Adrenal gland (tissue), 12 donors: ENCODE data around the gene TKT. TPM values are rescaled to one million over a fixed set of nuclear protein-coding genes. Genes with fewer than 3 reads are reported as not detected.

ENCODE experiments used
- DNase-seq, 7 donors: peaks; one replicate each; pipeline ENCODE4 v3.0.0-alpha.2; 2019 to 2020
- H3K27ac ChIP-seq, 5 donors: fragments of 200-600 bp; sonication (generic) in 4 of 5; 1 replicate in 3 of 5; 2 replicates in 2 of 5; pipeline versions ENCODE4 v1.5.1 to v1.8.0; 2016 to 2020; ENCODE audit warnings: mild to moderate bottlenecking in 1 of 5
- H3K27me3 ChIP-seq: fragments of 200-600 bp; 2 replicates; pipeline ENCODE4 v1.8.0; 2021
- H3K36me3 ChIP-seq, 2 donors: fragments of 200-600 bp; replicated peaks in 1 of 2; 1 replicate in 1 of 2; 2 replicates in 1 of 2; pipeline versions ENCODE4 v1.5.1 to v1.8.0; 2018 to 2022
- H3K4me1 ChIP-seq, 2 donors: fragments of 200-600 bp; replicated peaks in 1 of 2; 1 replicate in 1 of 2; 2 replicates in 1 of 2; pipeline versions ENCODE4 v1.5.1 to v1.8.0; 2018 to 2021
- H3K4me3 ChIP-seq, 4 donors: fragments of 200-600 bp; sonication (generic) in 3 of 4; one replicate each; pipeline ENCODE4 v1.5.1; 2016 to 2018
- H3K9me3 ChIP-seq, 3 donors: fragments of 200-600 bp; sonication (generic) in 1 of 3; replicated peaks in 1 of 3; 1 replicate in 2 of 3; 2 replicates in 1 of 3; pipeline versions ENCODE4 v1.5.1 to v1.8.0; 2016 to 2021
- POLR2A ChIP-seq, 2 donors: fragments of 450-650 bp; IDR thresholded peaks; one replicate each; pipeline ENCODE4 v1.6.1; 2017; ENCODE audit warnings: antibody characterized with exemption in 2 of 2, mild to moderate bottlenecking in 2 of 2, moderate library complexity in 1 of 2
- WGBS, 4 donors: extraction: QIAGEN DNeasy Blood & Tissue Kit in 2 of 4; methylation state at CpG; one replicate each; pipeline versions ENCODE4 v1.1.5 to v1.1.7; 2013 to 2017; 5-methylcytosine and 5-hydroxymethylcytosine counted together
- intact Hi-C, 2 donors: fragments of 100-400 bp; cut with DNase I; formaldehyde crosslinking; loops; one replicate each; pipeline versions ENCODE4 v1.14.1 to v1.15.0; 2022 to 2023
- polyA plus RNA-seq, 3 donors: library from polyadenylated mRNA; stranded (reverse); fragments of 200-250 nt in 2 of 3; fragments of 350-450 nt in 1 of 3; fragmentation: Illumina TruSeq in 1 of 3; extraction: RNeasy Lipid Tissue Mini Kit (QIAGEN cat#74804) in 1 of 3; gene quantifications; one replicate each; pipeline ENCODE4 v1.2.3, GENCODE V29; 2013 to 2014
- total RNA-seq, 9 donors: library from RNA; depleted of rRNA in 4 of 9; stranded (reverse); fragments of >200 nt in 4 of 9; fragments of 120-200 nt in 1 of 9; fragmentation: NEBNext Ultra II Directional in 1 of 9; extraction: Animal tissue kit (Norgen Biotek cat#: 25700) in 1 of 9; gene quantifications; one replicate each; pipeline versions ENCODE4 v1.1.0 to v1.2.4, GENCODE V29; 2013 to 2023
- TF ChIP-seq, protein P1 (sequence below), 6 experiments: fragments of 450-650 bp in 4 of 6; fragments of 200-600 bp in 2 of 6; sonication (generic) in 1 of 6; IDR thresholded peaks; 1 replicate in 5 of 6; 2 replicates in 1 of 6; pipeline versions ENCODE4 v1.5.1 to v1.8.0; 2016 to 2021; ENCODE audit warnings: antibody characterized with exemption in 6 of 6, mild to moderate bottlenecking in 2 of 6, moderate library complexity in 1 of 6
- donor health status: healthy with polysubstance abuse.
- donor health status: Bipolar disorder and iron deficiency.
- donor health status: DM: yes; HTN: yes; CAD: no.
- donor health status: DM: no; HTN: no; CAD: no.
- donor health status: DM: no; HTN: no; CAD: no.
- donor health status: DM: yes; HTN: yes; CAD: no.

The TKT gene
- total and polyA plus RNA-seq, 12 donors, result 131 to 516 (median 276) TPM

DNA sequence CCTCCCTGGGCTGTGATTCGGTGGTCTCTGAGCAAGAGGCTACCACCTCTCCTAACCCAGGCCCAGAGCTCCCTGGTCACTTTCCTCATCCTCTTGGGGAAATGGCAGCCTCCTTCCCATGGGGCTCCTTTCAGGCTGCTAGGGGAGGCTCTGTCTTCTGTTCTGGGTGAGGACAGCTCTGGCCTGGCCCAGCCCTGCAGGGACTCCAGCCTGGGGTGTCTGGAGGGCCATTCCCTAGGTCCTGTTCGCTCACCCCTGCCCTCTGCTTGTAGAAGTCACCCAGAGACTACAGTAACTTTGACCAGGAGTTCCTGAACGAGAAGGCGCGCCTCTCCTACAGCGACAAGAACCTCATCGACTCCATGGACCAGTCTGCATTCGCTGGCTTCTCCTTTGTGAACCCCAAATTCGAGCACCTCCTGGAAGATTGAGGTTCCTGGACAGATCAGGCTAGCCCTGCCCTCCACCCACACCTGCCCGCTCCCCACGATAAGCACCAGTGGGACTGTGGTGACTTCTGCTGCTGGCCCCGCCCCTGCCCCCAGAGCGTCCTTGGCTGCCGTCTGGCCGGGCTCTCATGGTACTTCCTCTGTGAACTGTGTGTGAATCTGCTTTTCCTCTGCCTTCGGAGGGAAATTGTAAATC is 63.9 kb downstream of the TKT start:
- Histone ChIP-seq H3K36me3 (peaks cover 0 to 45% of the 10 kb centered on the region in 2 donors), H3K4me3 (no peak overlapping the region), H3K27ac (no peak overlapping the region), H3K9me3 (no peaks in the 10 kb centered on the region), H3K27me3 (no peaks in the 10 kb centered on the region), H3K4me1 (peaks cover 0 to 21% of the 10 kb centered on the region in 2 donors)
- peak in 3 of 7 donors; percentile 55 to 63 (median 57) for DNase-seq
- intact Hi-C loops, result no loop called here
- TF ChIP-seq, protein P1, sequence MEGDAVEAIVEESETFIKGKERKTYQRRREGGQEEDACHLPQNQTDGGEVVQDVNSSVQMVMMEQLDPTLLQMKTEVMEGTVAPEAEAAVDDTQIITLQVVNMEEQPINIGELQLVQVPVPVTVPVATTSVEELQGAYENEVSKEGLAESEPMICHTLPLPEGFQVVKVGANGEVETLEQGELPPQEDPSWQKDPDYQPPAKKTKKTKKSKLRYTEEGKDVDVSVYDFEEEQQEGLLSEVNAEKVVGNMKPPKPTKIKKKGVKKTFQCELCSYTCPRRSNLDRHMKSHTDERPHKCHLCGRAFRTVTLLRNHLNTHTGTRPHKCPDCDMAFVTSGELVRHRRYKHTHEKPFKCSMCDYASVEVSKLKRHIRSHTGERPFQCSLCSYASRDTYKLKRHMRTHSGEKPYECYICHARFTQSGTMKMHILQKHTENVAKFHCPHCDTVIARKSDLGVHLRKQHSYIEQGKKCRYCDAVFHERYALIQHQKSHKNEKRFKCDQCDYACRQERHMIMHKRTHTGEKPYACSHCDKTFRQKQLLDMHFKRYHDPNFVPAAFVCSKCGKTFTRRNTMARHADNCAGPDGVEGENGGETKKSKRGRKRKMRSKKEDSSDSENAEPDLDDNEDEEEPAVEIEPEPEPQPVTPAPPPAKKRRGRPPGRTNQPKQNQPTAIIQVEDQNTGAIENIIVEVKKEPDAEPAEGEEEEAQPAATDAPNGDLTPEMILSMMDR (IDR thresholded peaks at IDR 0.05), result no peak
- no peak for TF ChIP-seq POLR2A (IDR thresholded peaks at IDR 0.05)
- WGBS, 4 donors, result 46 to 63% (median 62%) methylated on average over 11 to 16 of the region's 16 CpGs

DNA sequence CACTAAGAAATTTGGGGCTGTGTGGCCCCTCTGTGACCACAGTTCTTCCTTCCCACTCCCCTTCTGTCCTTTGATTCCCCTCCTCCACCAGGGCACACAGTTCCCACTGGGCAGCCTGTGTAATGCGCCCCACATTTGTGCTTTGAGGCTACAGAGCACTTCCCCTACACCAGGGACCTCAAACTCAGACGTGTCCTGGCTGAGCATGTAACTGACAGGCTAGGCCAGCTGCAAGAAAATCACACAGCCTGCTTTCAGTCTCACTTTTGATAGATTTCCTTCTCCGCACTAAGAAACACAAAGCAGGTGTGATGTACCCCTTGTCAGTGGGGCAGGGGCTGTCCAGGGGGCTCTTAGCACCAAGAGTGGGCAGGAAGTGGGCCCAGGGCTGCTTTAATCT is 65.2 kb downstream of the TKT start:
- TF ChIP-seq, protein P1 (IDR thresholded peaks at IDR 0.05), result no peak
- TF ChIP-seq POLR2A (IDR thresholded peaks at IDR 0.05), result no peak
- no peaks in the 10 kb centered on the region for H3K27me3 ChIP-seq
- no peak for DNase-seq
- peaks cover 0 to 15% of the 10 kb centered on the region in 2 donors for H3K4me1 ChIP-seq
- H3K36me3 ChIP-seq, result peaks cover 0 to 58% of the 10 kb centered on the region in 2 donors
- 71 to 85% (median 81%) methylated on average over 3 of the region's 3 CpGs for WGBS, 4 donors
- no peak overlapping the region for H3K27ac ChIP-seq
- intact Hi-C loops, result no loop called here
- no peaks in the 10 kb centered on the region for H3K9me3 ChIP-seq
- H3K4me3 ChIP-seq, result no peak overlapping the region

DNA sequence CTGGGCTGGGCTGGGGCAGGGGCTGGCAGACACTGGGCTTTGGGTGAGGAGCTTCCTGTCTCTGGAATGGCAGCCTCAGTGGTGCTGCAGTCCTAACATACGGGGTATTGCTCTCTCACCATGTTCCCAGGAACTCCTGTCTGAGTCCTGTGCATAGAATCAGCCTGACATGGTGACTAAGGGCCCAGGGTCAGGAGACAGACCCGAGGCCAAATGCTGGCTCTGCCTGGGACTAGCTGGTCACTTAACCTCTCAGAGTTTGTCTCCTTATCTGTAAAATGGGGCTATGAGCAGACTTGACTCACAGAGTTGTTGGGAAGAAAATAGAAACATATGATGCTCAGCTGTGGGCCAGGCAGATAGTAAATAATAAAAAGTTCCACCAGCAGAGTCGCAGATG is 66.5 kb downstream of the TKT start:
- H3K4me1 ChIP-seq, result peaks cover 0 to 13% of the 10 kb centered on the region in 2 donors
- H3K27me3 ChIP-seq, result no peaks in the 10 kb centered on the region
- WGBS, 4 donors, result 45 to 62% (median 59%) methylated on average over 2 to 3 of the region's 3 CpGs
- peaks cover 0 to 71% of the 10 kb centered on the region in 2 donors for H3K36me3 ChIP-seq
- peak overlapping the region in 1 of 5 donors; percentile 68 for H3K27ac ChIP-seq
- DNase-seq, result peak in 4 of 7 donors; percentile 66 to 79 (median 69)
- no peak overlapping the region for H3K4me3 ChIP-seq
- TF ChIP-seq POLR2A (IDR thresholded peaks at IDR 0.05), result no peak
- TF ChIP-seq, protein P1 (IDR thresholded peaks at IDR 0.05), result no peak
- intact Hi-C loops, result no loop called here
- no peaks in the 10 kb centered on the region for H3K9me3 ChIP-seq

DNA sequence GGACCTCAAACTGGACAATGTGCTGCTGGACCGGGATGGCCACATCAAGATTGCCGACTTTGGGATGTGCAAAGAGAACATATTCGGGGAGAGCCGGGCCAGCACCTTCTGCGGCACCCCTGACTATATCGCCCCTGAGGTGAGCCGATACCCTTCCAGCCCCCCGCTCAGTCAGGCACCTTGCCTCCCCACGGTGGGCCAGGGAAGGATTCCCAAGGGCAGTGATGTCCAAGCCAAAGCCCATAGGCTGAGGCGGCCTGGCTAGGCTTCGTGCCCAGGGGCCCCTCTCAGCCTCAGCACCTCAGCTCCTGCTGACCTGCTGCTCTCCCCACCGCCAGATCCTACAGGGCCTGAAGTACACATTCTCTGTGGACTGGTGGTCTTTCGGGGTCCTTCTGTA is 67.1 kb downstream of the TKT start:
- Histone ChIP-seq H3K27me3 (no peaks in the 10 kb centered on the region), H3K27ac (peak overlapping the region in 1 of 5 donors; percentile 68), H3K4me1 (peaks cover 0 to 13% of the 10 kb centered on the region in 2 donors), H3K9me3 (no peaks in the 10 kb centered on the region), H3K36me3 (peaks cover 0 to 75% of the 10 kb centered on the region in 2 donors), H3K4me3 (no peak overlapping the region)
- intact Hi-C loops, result no loop called here
- TF ChIP-seq, protein P1 (IDR thresholded peaks at IDR 0.05), result no peak
- no peak for TF ChIP-seq POLR2A (IDR thresholded peaks at IDR 0.05)
- WGBS, 4 donors, result 90 to 96% (median 95%) methylated on average over 7 to 13 of the region's 13 CpGs
- DNase-seq, result peak in 1 of 7 donors; percentile 6
